Renal cortex interstitium (tissue), 11 donors: ENCODE results near the gene GNG7. TPM values are rescaled to one million over a fixed set of nuclear protein-coding genes. Genes with fewer than 3 reads are reported as not detected.
"Not testable (repeated sequence)": the region's sequence is repeated elsewhere in the genome, so short reads cannot be mapped to it uniquely, and the experiment has no call there.

Experiments
- DNase-seq, 11 donors: peaks; one replicate each; pipeline ENCODE4 v3.0.0-alpha.2; 2013; ENCODE audit warnings: low read depth in 9 of 11, low spot score in 4 of 11; ENCODE audit errors: extremely low read depth in 1 of 11
- polyA plus RNA-seq, 3 donors: library from polyadenylated mRNA; unstranded; fragments of 120-200 nt; gene quantifications; one replicate each; pipeline ENCODE4 v1.2.1, GENCODE V29; 2013; ENCODE audit not compliant: insufficient read length in 3 of 3

GNG7 gene
- polyA plus RNA-seq, 3 donors: 5.1 to 7.2 (median 5.9) TPM

- no peak for DNase-seq
Measured at GRCh38 chr19:2693492-2694160, 8.9 kb downstream of the GNG7 start.

- DNase-seq: no peak
Measured at GRCh38 chr19:2691951-2692350, 10.5 kb downstream of the GNG7 start.

- no peak for DNase-seq
Measured at GRCh38 chr19:2690856-2691255, 11.6 kb downstream of the GNG7 start.

GRCh38 chr19:2686360-2686759 lies 16.1 kb downstream of the GNG7 start:
- DNase-seq: no peak

GRCh38 chr19:2685204-2685704 lies 17.2 kb downstream of the GNG7 start:
- no peak for DNase-seq

- DNase-seq: peak in 1 of 11 donors; percentile 34
Measured at GRCh38 chr19:2683430-2684003, 19.0 kb downstream of the GNG7 start.

- DNase-seq: no peak
Measured at GRCh38 chr19:2680808-2681207, 21.7 kb downstream of the GNG7 start.

GRCh38 chr19:2679439-2679838 lies 23.1 kb downstream of the GNG7 start:
- no peak for DNase-seq

- not testable (repeated sequence) for DNase-seq
Measured at GRCh38 chr19:2678948-2679347, 23.5 kb downstream of the GNG7 start.

GRCh38 chr19:2678044-2678671 lies 24.3 kb downstream of the GNG7 start:
- no peak for DNase-seq

- no peak for DNase-seq
Measured at GRCh38 chr19:2676823-2677222, 25.7 kb downstream of the GNG7 start.

- no peak for DNase-seq
Measured at GRCh38 chr19:2675892-2676291, 26.6 kb downstream of the GNG7 start.

- DNase-seq: no peak
Measured at GRCh38 chr19:2670217-2670616, 32.3 kb downstream of the GNG7 start.

GRCh38 chr19:2668175-2668763 lies 34.2 kb downstream of the GNG7 start:
- no peak for DNase-seq

- DNase-seq: not testable (repeated sequence)
Measured at GRCh38 chr19:2667349-2667748, 35.1 kb downstream of the GNG7 start.

- DNase-seq: no peak
Measured at GRCh38 chr19:2666344-2666994, 36.0 kb downstream of the GNG7 start.

- DNase-seq: no peak
Measured at GRCh38 chr19:2665103-2665502, 37.4 kb downstream of the GNG7 start.

GRCh38 chr19:2663920-2664571 lies 38.4 kb downstream of the GNG7 start:
- no peak for DNase-seq

- no peak for DNase-seq
Measured at GRCh38 chr19:2661615-2662014, 40.9 kb downstream of the GNG7 start.
